SK-N-SH (cell line): ENCODE results near the gene TFF1. TPM values are rescaled to one million over a fixed set of nuclear protein-coding genes. Genes with fewer than 3 reads are reported as not detected.

Experiments
- CTCF ChIA-PET: fragments of 300-600, 350-600 bp; formaldehyde crosslinking; extraction: SDS; loops from one replicate; lab custom pipeline; 2021; lab: Yijun Ruan, JAX
- POLR2A ChIA-PET: fragments of 350-600 bp; sonication (Branson Sonifier 250); formaldehyde crosslinking; extraction: SDS; loops from one replicate; lab custom pipeline; 2020; ENCODE audit warnings: antibody characterized with exemption, inconsistent platforms; lab: Yijun Ruan, JAX
- DNase-seq: peaks from one replicate; pipeline ENCODE4 v3.0.0; 2012
- H2AFZ ChIP-seq: fragments of 200-600 bp; sonication (generic); 2 replicates; pipeline ENCODE4 v1.8.1; 2016; ENCODE audit warnings: antibody characterized with exemption, mild to moderate bottlenecking, low read depth
- H3F3A ChIP-seq: fragments of 200-600 bp; sonication (generic); replicated peaks from 2 replicates; pipeline ENCODE3; 2016; ENCODE audit warnings: antibody characterized with exemption, mild to moderate bottlenecking; ENCODE audit not compliant: insufficient read depth
- H3K27ac ChIP-seq, 2 experiments: fragments of 200-500 bp in 1 of 2; fragments of 200-600 bp in 1 of 2; sonication (Bioruptor generic) in 1 of 2; sonication (generic), shearing (Covaris generic) in 1 of 2; 2 replicates each; pipeline versions ENCODE4 v1.5.1 to v1.6.1; 2014 to 2016; ENCODE audit warnings: low read depth in 2 of 2, inconsistent platforms in 1 of 2, low read length in 1 of 2, mild to moderate bottlenecking in 1 of 2, mixed read lengths in 1 of 2
- H3K27me3 ChIP-seq: fragments of 200-600 bp; sonication (generic), shearing (Covaris generic); 2 replicates; pipeline ENCODE4 v1.6.1; 2016; ENCODE audit warnings: mixed run types; ENCODE audit not compliant: insufficient read depth
- H3K36me3 ChIP-seq, 2 experiments: fragments of 200-500 bp in 1 of 2; fragments of 200-600 bp in 1 of 2; sonication (Bioruptor generic) in 1 of 2; sonication (generic) in 1 of 2; replicated peaks in 1 of 2; 2 replicates each; pipeline versions ENCODE3 to v1.5.1; 2014 to 2016; ENCODE audit warnings: low read length in 1 of 2, mild to moderate bottlenecking in 1 of 2; ENCODE audit not compliant: insufficient read depth in 2 of 2, control insufficient read depth in 1 of 2
- H3K4me1 ChIP-seq, 2 experiments: fragments of 200-500 bp in 1 of 2; fragments of 200-600 bp in 1 of 2; sonication (Bioruptor generic) in 1 of 2; sonication (generic), shearing (Covaris generic) in 1 of 2; 2 replicates each; pipeline versions ENCODE4 v1.5.1 to v1.6.1; 2014 to 2016; ENCODE audit warnings: low read depth in 1 of 2, low read length in 1 of 2, mixed run types in 1 of 2; ENCODE audit not compliant: insufficient read depth in 2 of 2, control insufficient read depth in 1 of 2
- H3K4me2 ChIP-seq: fragments of 200-600 bp; sonication (generic), shearing (Covaris generic); 2 replicates; pipeline ENCODE4 v1.6.1; 2017; ENCODE audit warnings: mixed run types
- H3K4me3 ChIP-seq, 2 experiments: fragments of 200-500 bp in 1 of 2; fragments of 200-600 bp in 1 of 2; sonication (Bioruptor generic) in 1 of 2; sonication (generic), shearing (Covaris generic) in 1 of 2; 2 replicates each; pipeline versions ENCODE4 v1.5.1 to v1.8.1; 2014 to 2016; ENCODE audit warnings: low read depth in 2 of 2, inconsistent platforms in 1 of 2, low read length in 1 of 2, mild to moderate bottlenecking in 1 of 2, mixed read lengths in 1 of 2, moderate library complexity in 1 of 2
- H3K79me2 ChIP-seq: fragments of 200-600 bp; sonication (generic); 2 replicates; pipeline ENCODE4 v1.8.1; 2017; ENCODE audit warnings: mild to moderate bottlenecking; ENCODE audit not compliant: insufficient read depth
- H3K9ac ChIP-seq: fragments of 200-600 bp; sonication (generic); 2 replicates; pipeline ENCODE4 v1.6.1; 2017; ENCODE audit warnings: mixed run types
- H3K9me2 ChIP-seq: fragments of 200-600 bp; sonication (generic); 2 replicates; pipeline ENCODE4 v1.6.1; 2017; ENCODE audit warnings: mixed run types
- H3K9me3 ChIP-seq: fragments of 200-600 bp; sonication (generic); 2 replicates; pipeline ENCODE4 v1.6.1; 2017; ENCODE audit warnings: mixed run types, mild to moderate bottlenecking, moderate library complexity
- H4K20me1 ChIP-seq: fragments of 200-600 bp; sonication (generic); 2 replicates; pipeline ENCODE4 v1.6.1; 2017; ENCODE audit warnings: mild to moderate bottlenecking, mixed run types; ENCODE audit not compliant: insufficient read depth
- CHD2 ChIP-seq: fragments of 150-350 bp; IDR thresholded peaks from 2 replicates; pipeline ENCODE4 v1.6.1; 2018; ENCODE audit warnings: low read length; ENCODE audit not compliant: partially characterized antibody
- ELF1 ChIP-seq: IDR thresholded peaks from 2 replicates; pipeline ENCODE4 v1.4.0; 2012
- EP300 ChIP-seq, 2 experiments: IDR thresholded peaks; 2 replicates each; pipeline versions ENCODE4 v1.4.0 to v1.6.1; 2012; ENCODE audit warnings: borderline replicate concordance in 1 of 2, low read depth in 1 of 2, low read length in 1 of 2
- FOXJ3 ChIP-seq: sonication (generic); formaldehyde crosslinking; IDR thresholded peaks from 2 replicates; pipeline ENCODE4 v1.5.1; 2020; ENCODE audit warnings: mild to moderate bottlenecking, missing genetic modification reagents
- FOXM1 ChIP-seq: IDR thresholded peaks from 2 replicates; pipeline ENCODE4 v1.4.0; 2012; ENCODE audit warnings: low read depth, mild to moderate bottlenecking
- GABPA ChIP-seq: IDR thresholded peaks from 2 replicates; pipeline ENCODE4 v1.4.0; 2012; ENCODE audit warnings: low read depth, mild to moderate bottlenecking
- IRF3 ChIP-seq: fragments of 150-350 bp; IDR thresholded peaks from 2 replicates; pipeline ENCODE4 v1.6.1; 2016; ENCODE audit warnings: mild to moderate bottlenecking, low read depth, low read length
- MAX ChIP-seq: IDR thresholded peaks from 2 replicates; pipeline ENCODE4 v1.4.0; 2012; ENCODE audit warnings: low read depth
- MEF2A ChIP-seq: IDR thresholded peaks from 2 replicates; pipeline ENCODE4 v1.4.0; 2012; ENCODE audit warnings: low read depth, borderline replicate concordance
- MXI1 ChIP-seq: IDR thresholded peaks from 2 replicates; pipeline ENCODE4 v1.6.1; 2012; ENCODE audit warnings: mild to moderate bottlenecking, low read depth, low read length, improper control_type of control experiment
- POLR2AphosphoS5 ChIP-seq: IDR thresholded peaks from 2 replicates; pipeline ENCODE4 v1.6.1; 2012; ENCODE audit warnings: low read depth, low read length
- RCOR1 ChIP-seq: fragments of 150-350 bp; IDR thresholded peaks from 2 replicates; pipeline ENCODE4 v1.6.1; 2017; ENCODE audit warnings: antibody characterized with exemption, low read length
- REST ChIP-seq: IDR thresholded peaks from 2 replicates; pipeline ENCODE4 v1.6.1; 2012; ENCODE audit warnings: mild to moderate bottlenecking, low read depth, low read length, moderate library complexity
- SIN3A ChIP-seq: IDR thresholded peaks from 2 replicates; pipeline ENCODE4 v1.6.1; 2012; ENCODE audit warnings: low read depth, mild to moderate bottlenecking, low read length, moderate library complexity, borderline replicate concordance
- TAF1 ChIP-seq: IDR thresholded peaks from 2 replicates; pipeline ENCODE4 v1.6.1; 2012; ENCODE audit warnings: low read depth, mild to moderate bottlenecking, low read length, moderate library complexity, borderline replicate concordance
- TCF12 ChIP-seq: IDR thresholded peaks from 2 replicates; pipeline ENCODE4 v1.4.0; 2012
- TEAD4 ChIP-seq: IDR thresholded peaks from 2 replicates; pipeline ENCODE4 v1.4.0; 2012; ENCODE audit warnings: mild to moderate bottlenecking, borderline replicate concordance; ENCODE audit not compliant: insufficient read depth
- ZBTB33 ChIP-seq: IDR thresholded peaks from 2 replicates; pipeline ENCODE4 v1.4.0; 2012; ENCODE audit warnings: low read depth, borderline replicate concordance
- WGBS: methylation state at CpG from one replicate; pipeline ENCODE4 v1.1.6; 2017; ENCODE audit warnings: low lambda C conversion rate; 5-methylcytosine and 5-hydroxymethylcytosine counted together
- polyA plus RNA-seq, 3 experiments: library from polyadenylated mRNA; depleted of rRNA; stranded (reverse); fragments of >200 nt; gene quantifications; 2 replicates each; pipeline ENCODE4 v1.2.3, GENCODE V29; 2012

The TFF1 gene
- polyA plus RNA-seq, 1 of the 3 experiments (the other 2 are of a cell fraction) = not detected

GRCh38 chr21:42383331-42383730 lies 17.0 kb upstream of the TFF1 start:
- Histone ChIP-seq H3K36me3 (no peaks in the 10 kb centered on the region), H4K20me1 (no peaks in the 10 kb centered on the region), H3K9ac (no peak overlapping the region), H3K4me2 (no peak overlapping the region), H3K79me2 (no peaks in the 10 kb centered on the region), H3K27me3 (no peaks in the 10 kb centered on the region), H3K4me1 (no peaks in the 10 kb centered on the region), H2AFZ (no peak overlapping the region), H3K4me3 (no peak overlapping the region), H3F3A (no peaks in the 10 kb centered on the region), H3K9me3 (no peaks in the 10 kb centered on the region), H3K27ac (no peak overlapping the region), H3K9me2 (no peaks in the 10 kb centered on the region)
- ChIA-PET POLR2A (no interaction called here), CTCF (no interaction called here)
- TF ChIP-seq CHD2 = no peak
- TF ChIP-seq RCOR1 = no peak
- no peak for TF ChIP-seq MAX
- no peak for TF ChIP-seq SIN3A
- TF ChIP-seq TEAD4 = no peak
- no peak for TF ChIP-seq GABPA
- no peak for TF ChIP-seq REST
- TF ChIP-seq ELF1 = no peak
- no peak for TF ChIP-seq TAF1
- TF ChIP-seq ZBTB33 = no peak
- TF ChIP-seq MEF2A = no peak
- no peak for TF ChIP-seq MXI1
- TF ChIP-seq FOXJ3 (CRISPR knock-in tag) = no peak
- no peak for TF ChIP-seq IRF3
- TF ChIP-seq POLR2AphosphoS5 = no peak
- no peak for TF ChIP-seq EP300 (IDR thresholded peaks at IDR 0.05; ENCODE audit: borderline replicate concordance in 1 of 2, low read depth in 1 of 2, low read length in 1 of 2)
- no peak for TF ChIP-seq TCF12
- TF ChIP-seq FOXM1 = no peak
- 4% methylated on average over 4 of the region's 6 CpGs for WGBS
- DNase-seq = no peak
